Middle frontal gyrus (tissue), 1 donor: Measurements from ENCODE around the gene CDH13.

ENCODE experiments used
- DNase-seq: peaks from one replicate; pipeline ENCODE4 v3.0.0-alpha.2; 2015; ENCODE audit warnings: low spot score; ENCODE audit errors: extremely low spot score

Gene CDH13

DNA sequence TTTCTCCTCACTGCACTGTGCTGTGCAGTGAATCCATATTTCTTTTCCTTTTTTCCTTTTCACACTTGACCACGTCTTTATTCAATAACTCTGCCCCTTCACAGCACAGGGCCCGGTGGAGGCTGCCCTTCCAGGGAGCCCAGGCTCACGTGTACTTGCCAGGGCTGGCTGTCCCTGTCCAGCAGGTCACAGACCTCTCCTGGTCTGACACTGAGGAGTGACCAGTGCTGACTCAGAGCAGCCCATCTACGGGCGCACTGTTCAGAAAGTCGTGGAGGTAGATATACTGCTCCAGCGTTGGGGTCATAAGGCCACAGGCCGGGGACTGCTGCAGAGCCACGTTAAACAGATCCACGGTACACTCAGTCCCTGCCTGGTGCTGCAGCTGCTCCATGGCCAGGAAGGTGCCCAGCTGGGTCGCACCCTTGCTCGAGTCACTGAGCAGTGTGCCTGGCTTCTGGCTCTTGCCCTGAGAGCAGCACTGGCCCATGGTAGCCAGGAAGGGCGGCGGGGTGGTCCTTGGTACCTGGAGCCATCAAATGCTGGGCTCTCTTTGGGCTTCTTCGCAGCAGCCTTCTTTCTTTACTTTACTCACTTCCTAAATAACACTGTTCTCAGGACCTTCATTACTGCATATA, 531.7 kb downstream of the CDH13 start:
- DNase-seq = no peak

DNA sequence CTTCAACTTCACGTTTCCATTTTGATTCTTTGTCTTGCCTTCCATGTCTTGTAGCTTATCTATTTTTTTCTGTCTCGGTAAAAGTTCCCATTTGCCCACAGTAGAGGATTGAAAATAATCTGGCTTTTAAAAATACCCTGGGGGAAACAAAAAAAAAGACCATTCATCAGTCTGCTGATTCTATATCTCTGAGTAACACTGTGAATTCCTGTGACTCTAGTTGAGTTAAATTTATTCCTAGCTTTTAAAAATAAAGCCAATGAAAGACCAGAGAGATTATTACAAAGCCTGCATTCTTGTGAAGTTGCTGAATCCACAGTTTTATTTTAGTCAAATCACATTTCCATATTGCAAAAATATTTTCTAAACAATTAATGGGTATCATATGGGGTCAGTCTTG, 532.3 kb downstream of the CDH13 start:
- no peak for DNase-seq

DNA sequence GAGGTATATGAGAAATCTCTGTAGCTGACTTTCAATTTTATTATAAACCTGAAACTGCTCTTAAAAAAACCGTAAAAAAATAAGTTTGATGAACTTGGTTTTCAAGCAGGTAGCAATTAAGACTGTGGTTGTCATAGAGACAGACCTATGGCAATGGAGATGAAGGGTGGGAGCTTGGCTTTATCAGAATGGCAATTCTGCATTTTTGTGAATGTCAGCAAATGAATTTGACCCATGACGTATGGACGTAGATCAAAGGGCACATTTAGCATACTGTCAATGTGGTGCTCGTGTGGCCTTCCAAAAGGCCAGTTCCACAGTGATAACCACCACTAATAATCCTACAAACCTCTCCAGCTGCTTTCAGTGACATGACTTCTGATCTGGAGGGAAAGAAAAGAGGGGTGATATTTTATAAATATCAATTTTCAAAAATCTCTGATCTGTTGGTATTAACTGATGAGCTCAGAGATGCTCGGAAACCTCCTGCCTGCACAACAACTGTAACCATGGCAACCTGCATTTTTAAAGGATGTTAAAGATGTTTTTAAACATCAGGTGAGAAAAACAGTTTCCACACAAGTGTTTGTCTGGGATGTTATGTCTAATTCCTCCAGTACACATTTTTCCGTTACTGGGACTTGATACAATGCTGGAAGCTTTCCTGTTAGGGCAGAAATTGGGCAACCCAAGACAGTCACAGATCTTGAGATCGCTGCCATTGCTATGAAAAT, 533.7 kb downstream of the CDH13 start:
- no peak for DNase-seq

DNA sequence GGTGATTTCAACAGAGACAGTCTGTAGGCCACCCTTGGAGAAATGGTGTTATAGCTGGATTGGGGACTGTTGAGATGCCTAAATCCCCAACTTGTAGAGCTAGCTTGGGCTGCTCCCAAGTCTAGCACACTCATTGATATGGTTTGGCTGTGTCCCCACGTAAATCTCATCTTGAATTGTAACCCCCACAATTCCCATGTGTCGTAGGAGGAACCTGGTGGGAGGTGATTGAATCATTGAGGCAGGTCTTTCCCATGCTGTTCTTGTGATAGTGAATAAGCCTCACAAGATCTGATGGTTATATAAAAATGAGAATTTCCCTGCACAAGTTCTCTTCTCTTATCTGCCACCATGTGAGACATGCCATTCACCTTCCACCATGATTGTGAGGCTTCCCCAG, 536.0 kb downstream of the CDH13 start:
- DNase-seq = no peak

DNA sequence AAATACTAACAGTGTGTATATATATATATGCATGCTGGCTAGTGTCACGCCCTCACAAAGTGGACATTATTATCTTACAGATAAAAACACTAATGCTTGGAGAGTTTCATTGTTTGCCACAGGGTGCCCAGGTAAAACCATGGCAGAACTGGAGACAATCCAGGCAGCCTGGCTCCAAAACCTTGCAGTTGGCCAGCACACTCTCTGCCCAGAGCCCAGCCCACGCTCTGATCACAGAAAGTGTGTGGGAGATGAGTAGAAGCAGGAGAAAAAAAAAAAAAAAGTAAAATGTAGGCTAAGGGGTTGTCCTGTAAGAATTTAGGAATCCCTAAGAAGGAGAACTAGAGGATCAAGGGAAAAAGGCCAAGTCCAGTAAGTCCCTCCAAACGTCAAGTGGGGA, 538.0 kb downstream of the CDH13 start:
- DNase-seq = no peak

DNA sequence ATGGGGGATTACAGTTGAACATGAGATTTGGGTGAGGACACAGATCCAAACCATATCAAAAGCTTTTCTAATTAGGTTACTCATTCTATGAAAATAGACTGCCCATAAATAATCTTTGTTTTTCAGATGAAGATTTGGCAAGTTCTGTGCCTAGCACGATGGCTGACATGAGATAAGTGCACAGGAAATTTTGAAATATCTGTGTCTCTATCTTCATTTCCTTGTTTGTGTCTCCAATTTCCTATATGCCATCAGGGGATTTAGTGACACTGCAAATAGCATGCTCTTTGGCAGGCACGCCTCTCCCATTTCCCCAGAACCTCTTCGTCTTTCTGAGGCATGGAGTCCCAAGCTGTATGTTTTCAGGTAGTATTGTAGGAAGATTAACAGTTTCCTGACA, 544.6 kb downstream of the CDH13 start:
- DNase-seq = no peak

DNA sequence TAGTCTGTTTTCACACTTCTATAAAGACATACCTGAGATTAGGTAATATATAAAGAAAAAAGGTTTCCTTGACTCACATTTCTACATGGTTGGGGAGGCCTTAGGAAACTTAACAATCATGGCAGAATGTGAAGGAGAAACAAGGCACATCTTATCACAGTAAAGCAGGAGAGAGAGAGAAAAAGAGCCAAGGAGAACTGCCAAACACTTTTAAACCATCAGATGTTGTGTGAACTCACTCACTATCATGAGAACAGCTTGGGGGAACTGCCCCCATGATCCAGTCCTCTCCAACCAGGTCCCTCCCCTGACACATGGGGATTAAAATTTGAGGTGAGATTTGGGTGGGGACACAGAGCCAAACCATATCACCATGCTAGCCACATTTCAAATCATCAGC, 547.9 kb downstream of the CDH13 start:
- no peak for DNase-seq

DNA sequence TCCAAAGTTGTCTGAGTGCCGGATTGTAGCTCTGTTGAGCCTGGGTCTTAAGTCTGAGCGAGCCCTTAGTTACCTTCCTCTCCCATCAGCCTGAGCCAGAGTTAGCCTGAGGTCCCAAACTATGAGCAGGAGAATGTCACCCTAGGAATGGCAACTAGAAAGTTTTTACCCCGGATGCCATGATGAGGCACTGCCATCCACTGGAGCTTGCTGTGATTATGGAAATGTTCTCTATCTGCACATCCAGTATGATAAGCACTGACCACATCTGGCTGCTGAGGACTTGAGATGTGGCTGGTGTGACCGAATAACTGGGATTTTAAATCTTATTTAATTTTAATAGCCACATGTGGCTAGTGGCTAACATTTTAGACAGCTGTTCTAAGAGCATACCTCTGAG, 550.0 kb downstream of the CDH13 start:
- no peak for DNase-seq

DNA sequence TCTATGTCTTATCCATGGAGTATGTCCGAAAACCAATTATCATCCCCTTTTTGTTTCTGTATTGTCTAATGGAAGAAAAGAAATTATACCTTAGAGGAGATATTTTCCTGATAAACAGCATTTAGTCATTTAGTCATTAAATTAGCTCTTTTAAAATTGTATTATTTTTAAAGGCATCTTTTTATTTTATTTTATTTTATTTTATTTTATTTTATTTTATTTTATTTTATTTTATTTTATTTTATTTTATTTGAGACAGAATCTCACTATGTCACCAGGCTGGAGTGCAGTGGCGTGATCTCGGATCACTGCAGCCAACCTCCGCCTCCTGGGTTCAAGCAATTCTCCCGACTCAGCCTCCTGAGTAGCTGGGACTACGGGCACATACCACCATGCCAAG, 559.1 kb downstream of the CDH13 start:
- DNase-seq = no peak

DNA sequence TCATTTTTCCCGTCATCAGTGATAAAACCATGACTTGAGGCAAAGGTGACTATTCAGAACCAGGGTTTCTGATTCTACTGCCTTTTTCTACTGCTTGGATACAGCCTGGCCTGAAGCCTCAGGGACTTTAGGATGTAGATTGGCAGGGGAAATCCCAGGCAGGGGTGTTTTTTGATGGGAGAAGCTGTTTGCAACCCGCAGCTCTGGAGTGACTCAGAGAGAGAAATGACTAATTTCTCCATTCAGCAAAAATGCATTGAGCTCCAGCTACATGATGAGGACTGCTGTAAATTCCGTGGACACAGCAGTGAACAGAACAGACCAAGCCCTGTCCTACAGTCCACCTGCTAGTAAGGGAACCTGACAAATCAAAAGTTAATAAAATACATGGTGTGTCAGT, 560.6 kb downstream of the CDH13 start:
- DNase-seq = no peak

DNA sequence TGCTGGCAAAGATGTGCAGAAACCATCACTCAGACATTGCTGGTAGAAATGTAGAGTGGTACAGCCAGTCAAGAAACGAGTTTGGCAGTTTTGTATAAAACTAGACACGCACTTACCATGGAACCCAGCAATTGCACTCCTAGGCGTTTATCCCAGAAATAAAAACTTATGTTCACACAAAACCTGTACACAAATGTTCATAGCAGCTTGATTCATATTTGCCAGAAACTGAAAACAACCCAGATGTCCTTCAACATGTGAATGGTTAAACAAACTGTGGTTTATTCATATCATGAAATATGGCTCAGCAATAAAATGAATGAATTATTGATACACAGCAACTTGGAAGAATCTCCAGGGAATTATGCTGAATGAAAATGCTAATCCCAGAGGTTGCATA, 570.0 kb downstream of the CDH13 start:
- no peak for DNase-seq

DNA sequence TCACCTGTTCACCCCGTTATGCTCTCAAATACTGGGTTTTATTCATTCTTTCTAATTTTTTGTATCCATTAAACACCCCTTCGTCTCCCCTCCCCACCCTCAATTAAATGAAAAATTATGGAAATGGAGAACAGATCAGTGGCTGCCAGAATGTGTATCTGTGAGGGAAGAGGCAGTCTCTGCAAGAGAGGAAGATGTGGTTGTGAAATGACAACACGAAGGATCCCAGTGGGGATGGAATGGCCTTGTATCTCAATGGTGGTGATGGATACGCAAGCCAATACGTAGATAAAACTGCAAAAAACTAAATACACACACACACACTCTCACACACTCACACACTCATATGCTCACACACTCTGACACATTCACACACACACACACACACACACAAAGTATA, 570.7 kb downstream of the CDH13 start:
- no peak for DNase-seq

DNA sequence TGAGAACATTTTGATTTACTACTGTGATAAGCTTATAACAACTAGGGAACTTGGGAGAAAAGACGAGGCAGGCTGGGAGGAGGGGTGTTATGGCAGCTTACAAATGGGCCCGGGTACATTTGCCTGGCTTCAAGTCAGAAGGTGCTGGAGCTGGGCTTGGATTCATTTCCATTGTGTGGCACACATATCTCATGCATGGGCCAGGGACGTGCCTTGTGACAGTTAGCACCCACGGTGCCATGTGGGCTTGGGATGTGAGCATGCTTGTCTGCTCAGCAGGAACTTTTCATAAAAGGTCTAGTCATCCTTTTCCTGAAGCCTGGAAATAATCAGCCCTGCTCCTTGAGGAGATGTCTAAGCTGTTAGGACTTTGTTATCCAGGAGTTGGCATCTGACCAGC, 572.2 kb downstream of the CDH13 start:
- DNase-seq = no peak

DNA sequence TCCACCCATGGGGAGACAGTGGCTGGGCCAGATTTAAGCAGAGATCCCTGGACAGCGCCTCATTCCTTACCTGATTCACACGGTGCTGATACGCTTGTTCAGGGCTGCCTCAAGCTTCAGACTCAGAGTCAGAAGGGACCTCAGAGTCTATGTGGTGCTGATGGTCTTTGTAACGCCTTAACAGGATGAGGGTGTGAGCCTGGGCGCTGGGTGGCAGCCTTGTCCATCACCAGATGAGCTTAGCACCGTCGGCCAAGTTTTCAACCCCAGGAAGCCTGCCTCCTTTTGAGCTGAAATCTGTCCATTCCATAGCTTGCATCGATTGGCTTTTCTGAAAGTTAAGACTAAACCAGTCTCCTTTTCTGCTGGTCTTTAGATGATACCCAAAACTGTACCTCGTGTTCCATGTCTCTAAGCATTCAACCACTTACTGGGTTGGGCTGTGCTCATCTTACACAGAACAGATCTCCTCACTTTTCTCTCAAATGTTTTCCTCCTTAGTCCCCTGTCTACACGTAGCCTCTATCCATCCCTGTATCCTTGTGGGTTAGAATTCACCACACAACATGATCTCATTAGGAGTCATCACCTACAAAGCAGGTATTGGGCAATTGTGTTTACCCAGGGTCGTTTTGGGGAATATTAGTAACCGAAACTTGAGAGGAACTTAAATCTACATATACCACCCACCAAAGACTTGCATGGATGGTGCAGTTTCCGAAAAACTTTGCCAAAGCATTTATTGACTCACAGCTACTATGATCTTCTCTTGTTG, 573.4 kb downstream of the CDH13 start:
- no peak for DNase-seq

DNA sequence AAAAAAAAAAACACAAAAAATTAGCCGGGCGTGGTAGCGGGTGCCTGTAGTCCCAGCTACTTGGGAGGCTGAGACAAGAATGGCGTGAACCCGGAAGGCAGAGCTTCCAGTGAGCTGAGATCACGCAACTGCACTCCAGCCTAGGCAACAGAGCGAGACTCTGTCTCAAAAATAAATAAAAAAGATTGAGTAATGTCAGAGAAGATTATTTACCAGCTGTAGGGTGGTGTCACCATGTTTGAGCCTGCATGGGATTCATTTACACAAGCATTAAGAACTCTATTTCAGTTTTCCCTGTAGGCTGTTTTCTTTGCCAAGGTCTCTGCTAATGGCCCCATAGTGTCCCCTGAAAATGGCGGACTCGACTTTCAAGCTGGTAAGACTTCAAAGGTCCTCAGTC, 575.0 kb downstream of the CDH13 start:
- no peak for DNase-seq

DNA sequence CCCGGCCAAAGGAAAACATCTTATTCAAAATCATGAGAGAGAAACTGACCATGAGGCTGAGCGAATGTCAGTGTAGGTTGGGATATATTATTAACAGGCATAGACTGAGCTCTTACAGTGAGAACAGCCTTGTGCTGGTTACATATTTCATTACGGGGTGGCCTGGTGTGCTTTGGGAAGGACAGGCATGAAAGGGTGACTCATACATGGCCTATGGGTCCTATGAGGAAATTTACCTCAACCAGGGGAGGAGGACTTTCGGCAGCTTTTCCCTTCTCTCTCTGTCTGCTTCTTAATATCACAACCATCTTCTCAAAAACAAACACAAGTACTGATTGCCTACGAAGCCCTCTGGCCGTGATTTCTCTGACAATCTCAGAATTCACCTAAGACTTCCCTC, 579.1 kb downstream of the CDH13 start:
- DNase-seq = no peak

DNA sequence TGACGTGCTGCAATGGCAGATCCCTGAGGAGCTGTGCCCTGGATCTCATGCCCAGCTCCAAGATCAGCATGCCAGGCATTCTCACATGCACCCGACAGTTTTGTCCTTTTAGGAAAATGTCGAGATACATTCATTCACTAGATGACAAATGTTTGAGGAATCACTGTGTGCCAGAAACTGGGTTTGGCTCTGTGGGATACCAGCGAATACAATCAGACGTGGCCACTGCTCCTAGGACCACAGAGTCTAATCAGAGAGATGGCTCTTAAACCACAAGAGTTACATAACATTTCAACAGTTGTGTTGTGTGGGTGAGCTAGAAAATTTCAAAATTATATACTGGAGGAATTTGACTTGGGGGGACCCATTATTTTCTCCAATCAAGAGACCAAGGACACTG, 579.7 kb downstream of the CDH13 start:
- no peak for DNase-seq

DNA sequence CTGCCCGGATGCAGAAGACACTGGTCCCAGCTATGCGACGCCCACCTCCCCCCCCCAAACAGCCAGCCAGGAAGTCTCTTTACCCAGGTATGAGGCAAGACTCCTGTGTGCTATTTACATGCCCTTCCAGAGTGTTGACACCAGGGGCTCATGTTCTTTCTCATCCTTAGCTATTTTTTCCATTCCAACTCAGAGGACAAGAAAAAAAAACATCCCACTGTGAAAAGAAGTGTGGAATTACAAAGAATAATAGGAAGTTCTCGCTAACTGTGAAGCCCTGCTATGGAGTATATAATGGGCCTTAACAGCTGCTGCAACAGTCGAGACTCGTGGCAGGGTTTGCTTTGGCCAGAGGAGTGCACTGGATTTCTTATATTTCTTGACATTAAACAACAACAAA, 584.9 kb downstream of the CDH13 start:
- DNase-seq = no peak

DNA sequence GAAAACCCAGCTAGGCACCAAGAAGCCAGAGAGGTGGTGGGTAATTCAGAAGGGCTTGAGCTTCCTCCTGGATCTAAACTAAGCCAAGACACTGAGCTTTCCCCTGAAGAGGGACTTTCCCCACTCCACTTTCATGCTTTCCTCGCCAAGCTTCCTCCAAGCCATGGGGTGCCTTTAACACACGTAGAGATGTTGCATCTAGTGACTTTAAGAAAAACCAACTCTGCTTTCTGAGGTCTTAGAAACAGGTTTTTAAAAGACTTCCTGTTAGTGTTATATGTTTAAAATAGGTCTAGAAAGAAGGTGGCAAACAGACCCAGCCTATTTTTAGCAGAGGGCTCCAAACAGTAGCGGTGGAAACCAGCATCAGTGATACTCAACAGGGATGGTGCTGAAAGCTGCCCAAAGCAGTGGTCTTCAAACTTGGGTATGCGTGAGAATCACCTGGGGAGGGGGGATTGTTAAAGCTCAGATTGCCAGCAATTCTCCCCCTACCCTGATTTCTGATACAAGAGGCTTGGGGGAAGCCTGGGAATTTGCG, 585.6 kb downstream of the CDH13 start:
- DNase-seq = no peak

DNA sequence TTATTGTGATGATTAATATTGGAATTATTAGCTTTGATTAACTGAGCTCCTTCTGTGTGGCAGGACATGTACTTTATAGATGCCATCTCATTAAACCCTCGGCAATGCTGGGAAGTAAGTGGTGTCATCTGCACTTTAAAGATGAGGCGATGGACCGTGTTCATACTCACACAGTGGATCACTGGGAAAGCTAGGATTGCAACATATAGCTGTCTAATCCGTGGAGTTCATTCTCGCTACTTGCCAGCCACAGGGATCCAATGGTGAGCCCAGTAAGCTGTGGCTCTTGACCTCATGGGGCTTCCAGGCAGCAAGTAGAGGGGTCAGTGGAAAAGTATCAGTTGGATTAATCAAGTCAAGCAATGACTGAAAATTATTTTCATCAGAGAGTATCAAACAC, 587.9 kb downstream of the CDH13 start:
- DNase-seq = no peak

DNA sequence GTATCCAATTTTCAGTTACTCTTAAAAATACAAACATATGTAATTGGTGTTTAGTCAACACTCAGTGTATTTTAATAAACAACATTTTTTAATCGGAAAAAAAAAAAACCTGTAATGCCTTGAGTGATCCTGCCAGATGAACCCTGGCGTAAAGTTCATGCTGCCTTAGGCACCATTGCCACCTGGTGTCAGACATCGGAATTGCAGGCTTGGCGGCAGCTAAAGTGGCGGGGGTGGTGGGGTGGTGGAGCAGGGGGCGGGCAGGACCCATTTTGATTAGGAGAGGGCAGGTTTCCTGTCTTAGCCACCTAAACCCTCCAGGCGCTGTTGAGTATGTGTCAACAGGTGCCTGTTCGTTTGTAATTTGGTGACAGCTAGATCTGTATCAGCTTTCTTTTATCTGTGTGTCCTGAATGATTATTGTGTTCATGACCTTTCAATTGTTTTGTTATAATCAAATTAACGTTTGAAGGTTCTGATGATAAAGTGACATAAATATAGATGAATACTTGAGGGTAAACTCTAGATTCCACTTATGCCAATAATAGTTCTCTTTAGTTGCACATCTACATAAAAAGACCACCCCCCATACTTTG, 588.7 kb downstream of the CDH13 start:
- no peak for DNase-seq

DNA sequence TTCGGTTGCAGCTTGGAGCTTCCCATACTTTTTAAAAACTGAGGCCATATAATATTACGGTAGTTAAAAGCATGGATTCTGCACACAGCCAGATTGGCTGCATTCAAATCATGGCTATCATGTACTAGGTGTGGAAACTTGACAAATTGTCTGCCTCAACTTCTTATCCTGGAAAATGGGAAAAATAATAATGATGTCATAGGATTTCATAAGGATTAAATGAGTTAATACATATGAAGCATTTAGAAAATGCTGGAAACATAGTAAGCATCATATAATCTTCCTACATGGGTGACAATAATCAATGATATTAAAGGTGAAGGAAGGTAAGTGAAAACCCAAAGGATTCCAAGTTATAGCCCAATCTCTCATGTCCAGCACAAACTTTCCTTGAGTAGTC, 592.5 kb downstream of the CDH13 start:
- no peak for DNase-seq
